C4-2B (cell line): ENCODE measurements around the gene FCMR.

Source experiments
- CTCF ChIP-seq: fragments of 450-650 bp; conservative IDR thresholded peaks from 2 replicates; pipeline ENCODE4 v1.5.1; 2017; ENCODE audit warnings: mild to moderate bottlenecking
- ZFX ChIP-seq: fragments of 450-650 bp; IDR thresholded peaks from 2 replicates; pipeline ENCODE4 v1.6.1; 2017

GRCh38 chr1:206932177-206932576, 10.4 kb upstream of the FCMR start:
- TF ChIP-seq CTCF (no peak), ZFX (no peak)
